NCI-H1417 treated with DMSO at 0.1 percent for 48 hours (cell line): ENCODE results near the gene HAUS5.

Experiments used
- DNase-seq: peaks from one replicate; lab custom pipeline; 2025; lab: John Stamatoyannopoulos, UW

Gene HAUS5

DNA sequence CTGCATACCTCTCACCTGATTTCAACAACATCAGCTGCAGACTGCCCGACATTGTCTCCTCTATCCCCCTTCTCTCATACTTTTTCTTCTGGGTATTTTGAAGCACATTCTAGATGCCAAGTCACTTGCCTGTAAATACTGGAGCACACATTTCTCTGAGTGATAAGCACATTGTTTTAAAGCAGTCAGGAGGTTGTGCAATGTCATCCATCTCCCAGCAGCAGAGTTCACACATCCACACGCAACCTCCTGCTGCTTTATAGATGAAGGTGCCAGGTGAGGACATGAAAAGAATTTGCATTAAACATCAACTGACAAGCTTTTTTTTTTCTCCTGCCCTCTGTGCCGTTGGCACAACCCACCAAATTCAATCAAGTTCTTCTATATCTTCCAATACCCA, 59.3 kb downstream of the HAUS5 start:
- DNase-seq, result no peak

DNA sequence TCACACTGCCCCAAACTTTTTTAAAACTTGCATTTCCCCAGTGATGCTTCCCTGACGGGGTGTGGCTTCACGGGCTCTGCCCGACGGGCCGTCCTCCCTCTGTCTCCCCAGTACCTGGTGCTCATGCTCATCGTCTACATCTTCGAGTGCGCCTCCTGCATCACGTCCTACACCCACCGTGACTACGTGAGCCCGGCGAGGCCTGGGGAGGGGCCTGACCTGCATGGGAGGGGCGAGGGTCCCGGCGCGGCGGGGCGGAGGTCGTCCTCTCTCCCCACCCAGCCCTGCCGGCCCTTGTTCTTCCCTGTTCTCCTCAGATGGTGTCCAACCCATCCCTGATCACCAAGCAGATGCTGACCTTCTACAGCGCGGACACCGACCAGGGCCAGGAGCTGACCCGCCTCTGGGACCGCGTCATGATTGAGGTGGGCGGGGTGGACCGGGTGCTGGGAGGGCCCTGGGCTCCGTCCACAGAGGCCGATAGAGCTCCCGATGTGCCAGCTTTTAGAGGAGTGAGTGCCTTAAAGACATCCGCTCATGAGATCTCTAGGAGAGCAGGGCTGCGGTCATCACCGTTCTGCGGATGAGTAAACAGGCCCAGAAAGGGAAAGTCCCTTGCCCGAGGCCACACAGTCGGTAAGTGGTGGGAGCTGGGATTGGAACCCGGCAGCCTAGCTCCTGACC, 60.7 kb downstream of the HAUS5 start:
- no peak for DNase-seq
